Measurements from ENCODE around the gene PPP1R9B. TPM values are rescaled to one million over a fixed set of nuclear protein-coding genes. Genes with fewer than 3 reads are reported as not detected.

Gene PPP1R9B
- total RNA-seq, 4 donors from 2014 or later, result 14.0 to 29.2 (median 20.0) TPM

- no peak for TF ChIP-seq CTCF (IDR thresholded peaks at IDR 0.05; ENCODE audit: low read depth)
These were observed 44.7 kb upstream of the PPP1R9B start for GRCh38 chr17:50194934-50195865.

GRCh38 chr17:50194140-50194933 lies 43.9 kb upstream of the PPP1R9B start:
- no peak for TF ChIP-seq CTCF (IDR thresholded peaks at IDR 0.05; ENCODE audit: low read depth)

GRCh38 chr17:50192618-50193291 lies 42.3 kb upstream of the PPP1R9B start:
- TF ChIP-seq CTCF (IDR thresholded peaks at IDR 0.05; ENCODE audit: low read depth), result no peak

GRCh38 chr17:50192144-50192617 lies 41.7 kb upstream of the PPP1R9B start:
- no peak for TF ChIP-seq CTCF (IDR thresholded peaks at IDR 0.05; ENCODE audit: low read depth)

GRCh38 chr17:50191359-50192143 lies 41.1 kb upstream of the PPP1R9B start:
- no peak for TF ChIP-seq CTCF (IDR thresholded peaks at IDR 0.05; ENCODE audit: low read depth)

- no peak for TF ChIP-seq CTCF (IDR thresholded peaks at IDR 0.05; ENCODE audit: low read depth)
These were observed 40.3 kb upstream of the PPP1R9B start for GRCh38 chr17:50190603-50191358.
